Fibroblast of lung (primary cell): ENCODE data around the gene NEUROD2. TPM values are rescaled to one million over a fixed set of nuclear protein-coding genes. Genes with fewer than 3 reads are reported as not detected.

ENCODE experiments used
- DNase-seq, 2 donors: peaks; one replicate each; pipeline versions ENCODE4 v3.0.0 to v3.0.0-alpha.2; 2010; ENCODE audit warnings: low read depth in 2 of 2
- H2AFZ ChIP-seq: 2 replicates; pipeline ENCODE4 v1.5.1; 2012; ENCODE audit warnings: low read length, control low read depth, inconsistent platforms
- H3K27ac ChIP-seq: 2 replicates; pipeline ENCODE4 v1.5.1; 2011; ENCODE audit warnings: low read length, control low read depth; ENCODE audit not compliant: insufficient read depth
- H3K27me3 ChIP-seq: 2 replicates; pipeline ENCODE4 v1.5.1; 2011; ENCODE audit warnings: mild to moderate bottlenecking, low read length; ENCODE audit not compliant: control insufficient read depth, insufficient read depth
- H3K36me3 ChIP-seq: 2 replicates; pipeline ENCODE4 v1.5.1; 2011; ENCODE audit warnings: low read length; ENCODE audit not compliant: control insufficient read depth, insufficient read depth
- H3K4me1 ChIP-seq: 2 replicates; pipeline ENCODE4 v1.5.1; 2011; ENCODE audit warnings: low read length; ENCODE audit not compliant: control insufficient read depth, insufficient read depth; ENCODE audit errors: extremely low read depth
- H3K4me2 ChIP-seq: 2 replicates; pipeline ENCODE4 v1.5.1; 2011; ENCODE audit warnings: low read length, control low read depth; ENCODE audit not compliant: insufficient read depth; ENCODE audit errors: extremely low read depth
- H3K4me3 ChIP-seq, 4 experiments: fragments of 200-600 bp in 1 of 4; sonication (generic) in 1 of 4; replicated peaks in 1 of 4; 2 replicates each; pipeline ENCODE4 v1.5.1; 2011 to 2016; ENCODE audit warnings: low read length in 4 of 4, low read depth in 3 of 4, mild to moderate bottlenecking in 3 of 4, control low read depth in 2 of 4, inconsistent platforms in 1 of 4, mixed read lengths in 1 of 4; ENCODE audit not compliant: insufficient read depth in 1 of 4; ENCODE audit errors: control extremely low read depth in 1 of 4
- H3K79me2 ChIP-seq: 2 replicates; pipeline ENCODE4 v1.5.1; 2012; ENCODE audit warnings: mild to moderate bottlenecking, low read length, inconsistent platforms; ENCODE audit not compliant: control insufficient read depth, insufficient read depth
- H3K9ac ChIP-seq: 2 replicates; pipeline ENCODE4 v1.5.1; 2011; ENCODE audit warnings: mild to moderate bottlenecking, low read length, control low read depth; ENCODE audit not compliant: insufficient read depth
- H3K9me3 ChIP-seq: 2 replicates; pipeline ENCODE4 v1.5.1; 2012; ENCODE audit warnings: low read depth, low read length; ENCODE audit not compliant: control insufficient read depth, insufficient read depth
- H4K20me1 ChIP-seq: 2 replicates; pipeline ENCODE4 v1.5.1; 2011; ENCODE audit warnings: low read length; ENCODE audit not compliant: control insufficient read depth, insufficient read depth; ENCODE audit errors: extremely low read depth
- EZH2 ChIP-seq: IDR thresholded peaks from 2 replicates; pipeline ENCODE4 v1.5.1; 2012; ENCODE audit warnings: low read length, control low read depth, mild to moderate bottlenecking; ENCODE audit errors: missing control alignments
- polyA plus RNA-seq, 2 donors: library from polyadenylated mRNA; depleted of rRNA in 1 of 2; stranded (reverse) in 1 of 2; unstranded in 1 of 2; fragments of >200 nt; gene quantifications; 2 replicates each; pipeline ENCODE4 v1.2.1, GENCODE V29; 2011 to 2012; ENCODE audit warnings: missing spikeins in 1 of 2
- total RNA-seq: library from RNA; depleted of rRNA; stranded (reverse); fragments of >200 nt; gene quantifications from 2 replicates; pipeline ENCODE4 v1.2.1, GENCODE V29; 2014
- TF ChIP-seq, protein P1 (sequence below), 2 donors: IDR thresholded peaks in 1 of 2; conservative IDR thresholded peaks in 1 of 2; 1 replicate in 1 of 2; 2 replicates in 1 of 2; pipeline ENCODE4 v1.5.1; 2011 to 2012; ENCODE audit warnings: low read length in 2 of 2, control low read depth in 1 of 2, inconsistent platforms in 1 of 2, low read depth in 1 of 2, mild to moderate bottlenecking in 1 of 2

NEUROD2 gene
- total and polyA plus RNA-seq, 2 donors (not counting 1 experiment from before 2014, with no cell fraction given) = not detected

DNA sequence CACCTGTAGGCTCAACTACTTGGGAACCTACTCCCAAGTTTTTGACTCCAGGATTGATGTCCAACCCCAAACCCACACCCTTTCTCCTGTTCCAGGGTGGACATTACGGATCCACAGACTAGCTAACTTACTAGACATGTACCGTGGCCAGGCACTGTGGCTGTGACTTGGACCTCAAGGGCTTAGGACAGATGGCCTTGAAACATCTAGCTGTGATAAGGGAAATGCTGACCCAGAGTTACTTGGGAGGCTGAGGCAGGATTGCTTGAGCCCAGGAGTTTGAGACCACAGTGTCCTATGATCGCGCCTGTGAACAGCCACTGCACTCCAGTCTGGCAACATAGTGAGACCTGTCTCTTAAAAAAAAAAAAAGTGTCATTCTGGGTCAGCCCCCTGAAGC, 33.4 kb upstream of the NEUROD2 start:
- Histone ChIP-seq H3K4me3 (no peak overlapping the region), H3K36me3 (no peaks in the 10 kb centered on the region), H3K4me2 (no peak overlapping the region), H3K27me3 (no peaks in the 10 kb centered on the region), H4K20me1 (peaks cover 1% of the 10 kb centered on the region), H2AFZ (no peak overlapping the region), H3K27ac (no peak overlapping the region), H3K4me1 (peaks cover 16% of the 10 kb centered on the region), H3K9me3 (no peaks in the 10 kb centered on the region), H3K79me2 (peaks cover 28% of the 10 kb centered on the region), H3K9ac (no peak overlapping the region)
- TF ChIP-seq, protein P1, sequence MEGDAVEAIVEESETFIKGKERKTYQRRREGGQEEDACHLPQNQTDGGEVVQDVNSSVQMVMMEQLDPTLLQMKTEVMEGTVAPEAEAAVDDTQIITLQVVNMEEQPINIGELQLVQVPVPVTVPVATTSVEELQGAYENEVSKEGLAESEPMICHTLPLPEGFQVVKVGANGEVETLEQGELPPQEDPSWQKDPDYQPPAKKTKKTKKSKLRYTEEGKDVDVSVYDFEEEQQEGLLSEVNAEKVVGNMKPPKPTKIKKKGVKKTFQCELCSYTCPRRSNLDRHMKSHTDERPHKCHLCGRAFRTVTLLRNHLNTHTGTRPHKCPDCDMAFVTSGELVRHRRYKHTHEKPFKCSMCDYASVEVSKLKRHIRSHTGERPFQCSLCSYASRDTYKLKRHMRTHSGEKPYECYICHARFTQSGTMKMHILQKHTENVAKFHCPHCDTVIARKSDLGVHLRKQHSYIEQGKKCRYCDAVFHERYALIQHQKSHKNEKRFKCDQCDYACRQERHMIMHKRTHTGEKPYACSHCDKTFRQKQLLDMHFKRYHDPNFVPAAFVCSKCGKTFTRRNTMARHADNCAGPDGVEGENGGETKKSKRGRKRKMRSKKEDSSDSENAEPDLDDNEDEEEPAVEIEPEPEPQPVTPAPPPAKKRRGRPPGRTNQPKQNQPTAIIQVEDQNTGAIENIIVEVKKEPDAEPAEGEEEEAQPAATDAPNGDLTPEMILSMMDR (conservative IDR thresholded peaks at IDR 0.05 in 1 of 2, IDR thresholded peaks at IDR 0.05 in 1 of 2; ENCODE audit: low read depth in 1 of 2, low read length in 2 of 2) = no peak
- TF ChIP-seq EZH2 = no peak
- DNase-seq = no peak

DNA sequence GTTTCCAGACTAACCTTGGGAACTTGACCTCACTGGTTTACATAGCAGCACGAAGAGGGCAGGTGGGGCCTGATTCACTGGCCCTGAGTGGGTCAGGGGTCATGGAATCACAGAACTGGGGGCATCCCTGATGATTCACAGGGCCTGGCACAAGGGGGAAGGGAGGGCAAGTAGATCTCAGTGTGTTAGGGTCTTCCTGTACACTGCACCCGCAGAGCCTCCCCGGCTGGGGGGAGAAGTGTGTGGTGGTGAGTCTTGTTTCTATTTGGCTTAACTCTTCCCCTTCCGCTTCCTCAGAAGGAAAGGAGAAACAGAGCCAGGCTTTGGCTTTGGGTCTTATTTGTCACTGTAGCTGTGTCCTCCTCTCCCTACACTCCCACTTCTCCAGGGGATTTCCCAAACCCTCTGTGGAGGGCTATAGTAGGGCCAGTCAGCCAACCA, 32.9 kb upstream of the NEUROD2 start:
- no peak overlapping the region for H3K9ac ChIP-seq
- no peaks in the 10 kb centered on the region for H3K27me3 ChIP-seq
- H3K4me1 ChIP-seq = peaks cover 16% of the 10 kb centered on the region
- H3K4me2 ChIP-seq = no peak overlapping the region
- no peaks in the 10 kb centered on the region for H3K9me3 ChIP-seq
- no peak for DNase-seq
- peaks cover 1% of the 10 kb centered on the region for H4K20me1 ChIP-seq
- H3K27ac ChIP-seq = no peak overlapping the region
- no peak overlapping the region for H2AFZ ChIP-seq
- peaks cover 28% of the 10 kb centered on the region for H3K79me2 ChIP-seq
- H3K4me3 ChIP-seq = no peak overlapping the region
- TF ChIP-seq, protein P1 (conservative IDR thresholded peaks at IDR 0.05 in 1 of 2, IDR thresholded peaks at IDR 0.05 in 1 of 2; ENCODE audit: low read depth in 1 of 2, low read length in 2 of 2) = no peak
- TF ChIP-seq EZH2 = no peak
- no peaks in the 10 kb centered on the region for H3K36me3 ChIP-seq

DNA sequence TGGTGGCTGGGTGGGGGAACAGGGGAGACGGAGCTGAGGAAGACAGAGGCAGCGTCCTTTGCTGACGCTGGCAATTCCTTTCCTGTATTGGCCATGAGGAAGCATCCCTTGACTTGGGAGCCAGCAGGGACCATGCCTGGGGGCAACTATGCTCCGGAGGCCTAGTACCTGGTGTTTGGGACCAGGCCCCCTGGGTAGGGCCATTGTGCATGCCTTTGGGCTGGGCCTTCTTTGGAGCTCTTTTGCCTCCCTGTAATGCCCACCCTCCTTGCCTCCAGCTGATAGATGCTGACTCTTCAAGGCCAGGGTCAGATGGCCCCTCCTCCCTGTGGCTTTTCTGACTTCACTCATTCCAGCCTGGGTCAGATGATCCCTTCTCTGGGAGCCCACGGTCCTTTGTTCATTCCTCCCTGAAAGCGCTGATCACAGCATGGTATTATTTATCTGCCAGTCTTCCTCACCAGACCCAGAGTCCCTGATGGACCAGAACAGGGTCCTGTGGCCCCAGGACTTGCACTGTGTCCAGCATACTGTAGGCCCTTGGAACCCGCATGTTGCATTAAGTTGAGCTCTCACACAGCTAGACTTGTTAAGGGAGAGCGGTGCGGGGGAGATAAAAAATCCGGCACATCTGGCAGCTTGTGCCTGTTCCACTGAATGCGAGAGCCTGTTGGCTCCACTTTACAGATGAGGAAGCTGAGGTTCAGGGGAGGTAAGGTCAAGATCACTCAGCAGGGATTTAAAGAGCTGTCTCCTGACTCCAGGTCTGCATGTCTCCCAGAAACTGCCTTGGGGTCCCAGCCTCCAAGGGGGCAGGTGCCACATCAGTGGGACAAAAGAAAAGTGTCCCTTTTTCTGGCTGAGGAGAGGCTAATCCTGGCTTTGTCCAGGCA, 32.1 kb upstream of the NEUROD2 start:
- no peak for DNase-seq
- peaks cover 28% of the 10 kb centered on the region for H3K79me2 ChIP-seq
- no peak overlapping the region for H3K4me2 ChIP-seq

More for the DNA sequence above, 32.1 kb upstream of the NEUROD2 start:
- peaks cover 1% of the 10 kb centered on the region for H4K20me1 ChIP-seq
- no peaks in the 10 kb centered on the region for H3K27me3 ChIP-seq
- no peaks in the 10 kb centered on the region for H3K9me3 ChIP-seq
- H3K4me3 ChIP-seq = no peak overlapping the region
- no peak overlapping the region for H3K9ac ChIP-seq
- no peak overlapping the region for H3K27ac ChIP-seq
- TF ChIP-seq EZH2 = no peak
- TF ChIP-seq, protein P1 (conservative IDR thresholded peaks at IDR 0.05 in 1 of 2, IDR thresholded peaks at IDR 0.05 in 1 of 2; ENCODE audit: low read depth in 1 of 2, low read length in 2 of 2) = no peak
- no peak overlapping the region for H2AFZ ChIP-seq
- no peaks in the 10 kb centered on the region for H3K36me3 ChIP-seq
- peaks cover 16% of the 10 kb centered on the region for H3K4me1 ChIP-seq
